Transverse colon (tissue), 4 donors: Measurements from ENCODE around the gene NTNG1.

Experiments
- CTCF ChIP-seq, 5 experiments: fragments of 200-600 bp in 3 of 5; fragments of 450-650 bp in 2 of 5; sonication (generic) in 3 of 5; IDR thresholded peaks; 1 replicate in 2 of 5; 2 replicates in 3 of 5; pipeline ENCODE4 v1.5.1; 2016 to 2017; ENCODE audit warnings: antibody characterized with exemption in 5 of 5, inconsistent platforms in 3 of 5, mild to moderate bottlenecking in 2 of 5, moderate library complexity in 1 of 5
- EP300 ChIP-seq: sonication (generic); formaldehyde crosslinking; IDR thresholded peaks from one replicate; pipeline ENCODE4 v1.6.1; 2017; ENCODE audit warnings: antibody characterized with exemption, low read depth
- POLR2A ChIP-seq: fragments of 450-650 bp; IDR thresholded peaks from one replicate; pipeline ENCODE4 v1.6.1; 2016; ENCODE audit warnings: antibody characterized with exemption, mild to moderate bottlenecking, moderate library complexity
- POLR2AphosphoS5 ChIP-seq, 3 donors: sonication (generic); formaldehyde crosslinking; IDR thresholded peaks; one replicate each; pipeline ENCODE4 v1.6.1; 2016; ENCODE audit warnings: antibody characterized with exemption in 3 of 3

- TF ChIP-seq CTCF (IDR thresholded peaks at IDR 0.05) (no peak), POLR2A (no peak), EP300 (no peak), POLR2AphosphoS5 (IDR thresholded peaks at IDR 0.05) (no peak)
Measured at GRCh38 chr1:107095647-107096046, 45.2 kb upstream of the NTNG1 start.
